WTC11 (cell line): ENCODE measurements around the gene GTF2H4. TPM values are rescaled to one million over a fixed set of nuclear protein-coding genes. Genes with fewer than 3 reads are reported as not detected.

ENCODE experiments used
- ATAC-seq: fragments of 200-7000 bp; cut with Tn5 transposase; 2 replicates; pipeline ENCODE4 v1.10.0; 2021; ENCODE audit warnings: mild to moderate bottlenecking, moderate library complexity
- CTCF ChIA-PET: fragments of 300-600 bp; sonication (Branson Sonifier 250); formaldehyde crosslinking; loops from one replicate; lab custom pipeline; 2021; ENCODE audit warnings: antibody characterized with exemption; lab: Charles Lee
- POLR2A ChIA-PET: fragments of 350-600 bp; sonication (Branson Sonifier 250); formaldehyde crosslinking; loops from one replicate; lab custom pipeline; 2021; ENCODE audit warnings: antibody characterized with exemption; lab: Charles Lee
- DNase-seq: peaks from one replicate; pipeline ENCODE4 v3.0.0; 2021; ENCODE audit warnings: low spot score
- H3K27ac Mint-ChIP-seq: 2 replicates; pipeline ENCODE4 v1.8.0; 2021; ENCODE audit warnings: mixed read lengths
- H3K27me3 Mint-ChIP-seq: 2 replicates; pipeline ENCODE4 v1.8.0; 2021; ENCODE audit warnings: low read depth, mild to moderate bottlenecking, moderate library complexity, mixed read lengths
- H3K36me3 Mint-ChIP-seq: 2 replicates; pipeline ENCODE4 v1.8.0; 2021; ENCODE audit warnings: mixed read lengths
- H3K4me1 Mint-ChIP-seq: 2 replicates; pipeline ENCODE4 v1.8.0; 2022; ENCODE audit warnings: mixed read lengths
- H3K4me3 Mint-ChIP-seq: 2 replicates; pipeline ENCODE4 v1.8.0; 2021; ENCODE audit warnings: mild to moderate bottlenecking, moderate library complexity, mixed read lengths
- H3K9me3 Mint-ChIP-seq: 2 replicates; pipeline ENCODE4 v1.8.0; 2021; ENCODE audit warnings: mixed read lengths
- ARID4B ChIP-seq: sonication (generic); formaldehyde crosslinking; IDR thresholded peaks from 2 replicates; pipeline ENCODE4 v1.8.0; 2023; ENCODE audit warnings: missing genetic modification reagents, mild to moderate bottlenecking, borderline replicate concordance
- CREM ChIP-seq: sonication (generic); formaldehyde crosslinking; IDR thresholded peaks from 2 replicates; pipeline ENCODE4 v1.8.1; 2022; ENCODE audit warnings: mild to moderate bottlenecking, missing genetic modification reagents, moderate library complexity
- E2F1 ChIP-seq: sonication (generic); formaldehyde crosslinking; IDR thresholded peaks from 2 replicates; pipeline ENCODE4 v1.8.0; 2022; ENCODE audit warnings: mild to moderate bottlenecking, missing genetic modification reagents
- E2F5 ChIP-seq: sonication (generic); formaldehyde crosslinking; IDR thresholded peaks from 2 replicates; pipeline ENCODE4 v1.8.1; 2022; ENCODE audit warnings: mild to moderate bottlenecking, moderate library complexity, missing genetic modification reagents
- ESRRA ChIP-seq: sonication (generic); formaldehyde crosslinking; IDR thresholded peaks from 2 replicates; pipeline ENCODE4 v1.8.1; 2022; ENCODE audit warnings: mild to moderate bottlenecking, missing genetic modification reagents, borderline replicate concordance
- MAX ChIP-seq: sonication (generic); formaldehyde crosslinking; IDR thresholded peaks from 2 replicates; pipeline ENCODE4 v1.8.0; 2022; ENCODE audit warnings: mild to moderate bottlenecking, missing genetic modification reagents
- MLX ChIP-seq: sonication (generic); formaldehyde crosslinking; IDR thresholded peaks from 2 replicates; pipeline ENCODE4 v1.8.1; 2023; ENCODE audit warnings: mild to moderate bottlenecking, missing genetic modification reagents, moderate library complexity
- NFATC4 ChIP-seq: fragments of 250-450 bp; sonication (Bioruptor Pico); IDR thresholded peaks from 2 replicates; pipeline ENCODE4 v1.9.0; 2021; ENCODE audit warnings: mild to moderate bottlenecking
- RORB ChIP-seq: fragments of 250-450 bp; sonication (Bioruptor Pico); IDR thresholded peaks from 2 replicates; pipeline ENCODE4 v1.9.0; 2021; ENCODE audit warnings: mild to moderate bottlenecking
- SMAD4 ChIP-seq: sonication (generic); formaldehyde crosslinking; IDR thresholded peaks from 2 replicates; pipeline ENCODE4 v1.8.0; 2022; ENCODE audit warnings: mild to moderate bottlenecking, missing genetic modification reagents
- ZBTB21 ChIP-seq: sonication (generic); formaldehyde crosslinking; IDR thresholded peaks from 2 replicates; pipeline ENCODE4 v1.8.1; 2023; ENCODE audit warnings: mild to moderate bottlenecking, missing genetic modification reagents, borderline replicate concordance
- ZBTB43 ChIP-seq: sonication (generic); formaldehyde crosslinking; IDR thresholded peaks from 2 replicates; pipeline ENCODE4 v1.8.1; 2023; ENCODE audit warnings: mild to moderate bottlenecking, missing genetic modification reagents
- ZSCAN18 ChIP-seq: fragments of 250-450 bp; sonication (Bioruptor Pico); IDR thresholded peaks from 2 replicates; pipeline ENCODE4 v2.1.2; 2022; ENCODE audit warnings: mild to moderate bottlenecking, moderate library complexity
- total RNA-seq: library from RNA; stranded (reverse); gene quantifications from 3 replicates; pipeline ENCODE4 v1.2.3, GENCODE V29; 2021

GTF2H4 gene
- total RNA-seq, 1 experiment from 2014 or later, result 49.2 TPM

- CTCF ChIA-PET, result interaction anchor here (1.1 to 13.3 kb wide), 15 partner anchors 9 to 284 kb away, joined by 3 to 164 read pairs (median 10); partner anchors contain the start of genes GTF2H4 and VARS2
- POLR2A ChIA-PET, result interaction anchor here (0.6 to 3.0 kb wide), 4 partner anchors 30 to 157 kb away, joined by 3 to 17 read pairs (median 9); partner anchors contain the start of genes IER3 and VARS2
- Mint-ChIP-seq H3K36me3 (peaks cover 5% of the 10 kb centered on the region; the same call in 1 of the 2 replicates), H3K27ac (peak within 1 kb of the TSS; percentile 99), H3K4me3 (peak within 1 kb of the TSS; percentile 93), H3K27me3 (no peaks in the 10 kb centered on the region), H3K4me1 (peaks cover 71% of the 10 kb centered on the region), H3K9me3 (no peaks in the 10 kb centered on the region)
- no peak for TF ChIP-seq SMAD4 (CRISPR knock-in tag)
- TF ChIP-seq E2F1, result no peak
- DNase-seq (peak; percentile 58), ATAC-seq (peak; percentile 4)
These were observed 24.1 kb upstream of the GTF2H4 start, which contains the start of gene DDR1 for GRCh38 chr6:30883685-30884520. DDR1 (plus strand) TSS chr6:30884519; CDS start chr6:30888730, 4,211 bp downstream.

- peak; percentile 1 for ATAC-seq
- CTCF ChIA-PET, result interaction anchor here (0.6 to 13.3 kb wide), 14 partner anchors 23 to 283 kb away, joined by 3 to 164 read pairs (median 5); partner anchors contain the start of genes GTF2H4 and VARS2
- Mint-ChIP-seq H3K9me3 (no peaks in the 10 kb centered on the region), H3K27me3 (no peaks in the 10 kb centered on the region), H3K4me1 (peaks cover 69% of the 10 kb centered on the region), H3K36me3 (peaks cover 11% of the 10 kb centered on the region)
- POLR2A ChIA-PET, result interaction anchor here (0.6 to 3.0 kb wide), 3 partner anchors 32 to 48 kb away, joined by 3 to 17 read pairs (median 3); no protein-coding TSS in a partner anchor
- DNase-seq, result peak; percentile 57
- TF ChIP-seq ESRRA (CRISPR knock-in tag) (no peak), MLX (CRISPR knock-in tag) (no peak), E2F5 (CRISPR knock-in tag) (0 out of 2 replicates have a peak, but pooled peaks have one; percentile 34), ZSCAN18 (CRISPR knock-in tag) (no peak), MAX (0 out of 2 replicates have a peak, but pooled peaks have one; percentile 8), ARID4B (no peak), CREM (CRISPR knock-in tag) (no peak), ZBTB43 (CRISPR knock-in tag) (no peak), ZBTB21 (no peak), RORB (no peak), NFATC4 (CRISPR knock-in tag) (no peak)
- TF ChIP-seq, all 79 proteins: peak for 2
- H3K4me3 Mint-ChIP-seq, result peak overlapping the region; percentile 83
- peak overlapping the region; percentile 70 for H3K27ac Mint-ChIP-seq
These were observed 23.2 kb upstream of the GTF2H4 start for GRCh38 chr6:30884521-30885480.
